Left ventricle myocardium inferior (tissue), 1 donor: Measurements from ENCODE around the gene FKBP14. TPM values are rescaled to one million over a fixed set of nuclear protein-coding genes. Genes with fewer than 3 reads are reported as not detected.

Source experiments
- DNase-seq: peaks from one replicate; pipeline ENCODE4 v3.0.0-alpha.2; 2020
- H3K27ac ChIP-seq: fragments of 200-600 bp; replicated peaks from 2 replicates; pipeline ENCODE4 v1.8.0; 2021
- H3K27me3 ChIP-seq: fragments of 200-600 bp; 2 replicates; pipeline ENCODE4 v1.8.0; 2021; ENCODE audit warnings: low read depth
- H3K36me3 ChIP-seq: fragments of 200-600 bp; 2 replicates; pipeline ENCODE4 v1.8.0; 2021
- H3K4me1 ChIP-seq: fragments of 200-600 bp; 2 replicates; pipeline ENCODE4 v1.8.0; 2021
- H3K4me3 ChIP-seq: fragments of 200-600 bp; 2 replicates; pipeline ENCODE4 v1.8.0; 2021; ENCODE audit warnings: mild to moderate bottlenecking, moderate library complexity
- H3K9me3 ChIP-seq: fragments of 200-600 bp; replicated peaks from 2 replicates; pipeline ENCODE4 v1.8.0; 2021
- CTCF ChIP-seq: fragments of 200-600 bp; IDR thresholded peaks from 2 replicates; pipeline ENCODE4 v1.8.0; 2021; ENCODE audit warnings: antibody characterized with exemption, mild to moderate bottlenecking, borderline replicate concordance
- intact Hi-C: fragments of 100-400 bp; cut with micrococcal nuclease; formaldehyde crosslinking; loops from one replicate; pipeline ENCODE4 v1.11.0; 2022
- total RNA-seq: library from RNA; stranded (reverse); fragmentation: NEBNext Ultra II Directional; extraction: Animal tissue kit (Norgen Biotek cat#: 25700); gene quantifications from one replicate; pipeline ENCODE4 v1.2.1, GENCODE V29; 2021
- donor health status: DM: no; HTN: yes; CAD: no; lungs with severe emphysema.

The FKBP14 gene
- total RNA-seq, 1 donor from 2014 or later, result 12.0 TPM

DNA sequence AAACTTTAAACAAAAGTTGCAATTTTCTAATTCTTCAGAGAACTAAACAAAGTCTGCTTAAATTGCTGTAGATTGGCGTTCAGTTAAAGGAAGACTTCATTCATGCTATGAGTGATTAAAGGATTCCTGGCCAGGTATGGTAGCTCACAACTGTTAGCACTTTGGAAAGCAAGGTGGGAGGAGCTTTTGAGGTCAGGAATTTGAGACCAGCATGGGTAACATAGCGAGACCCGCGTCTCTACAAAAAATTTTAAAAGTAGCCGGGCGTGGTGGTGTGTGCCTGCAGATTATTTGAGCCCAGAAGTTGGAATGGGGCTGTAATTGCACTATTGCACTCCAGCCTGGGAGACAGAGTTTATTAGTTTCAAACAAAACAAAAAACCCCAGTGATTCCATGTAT is 23.4 kb downstream of the FKBP14 start:
- Histone ChIP-seq H3K27ac (no peak overlapping the region), H3K9me3 (no peaks in the 10 kb centered on the region)
- DNase-seq, result no peak

GRCh38 chr7:30001998-30002397 is 24.5 kb downstream of the FKBP14 start:
- Histone ChIP-seq H3K27ac (no peak overlapping the region), H3K27me3 (peaks cover 4% of the 10 kb centered on the region), H3K4me1 (no peaks in the 10 kb centered on the region), H3K36me3 (no peaks in the 10 kb centered on the region), H3K9me3 (peaks cover 2% of the 10 kb centered on the region), H3K4me3 (no peak overlapping the region)
- TF ChIP-seq CTCF, result no peak
- intact Hi-C loops, result no loop called here
- DNase-seq, result no peak

More for the DNA sequence above, 23.4 kb downstream of the FKBP14 start:
- Histone ChIP-seq H3K36me3 (no peaks in the 10 kb centered on the region), H3K4me1 (no peaks in the 10 kb centered on the region), H3K4me3 (no peak overlapping the region), H3K27me3 (peaks cover 4% of the 10 kb centered on the region)
- TF ChIP-seq CTCF, result no peak
- intact Hi-C loops, result no loop called here

- no peak overlapping the region for H3K27ac ChIP-seq
- H3K9me3 ChIP-seq, result peaks cover 37% of the 10 kb centered on the region
- intact Hi-C loops, result no loop called here
- TF ChIP-seq CTCF, result no peak
- no peaks in the 10 kb centered on the region for H3K36me3 ChIP-seq
- no peak overlapping the region for H3K4me3 ChIP-seq
- H3K4me1 ChIP-seq, result no peaks in the 10 kb centered on the region
- H3K27me3 ChIP-seq, result peaks cover 4% of the 10 kb centered on the region
- no peak for DNase-seq
These were observed 28.0 kb downstream of the FKBP14 start for GRCh38 chr7:29998489-29998888.

DNA sequence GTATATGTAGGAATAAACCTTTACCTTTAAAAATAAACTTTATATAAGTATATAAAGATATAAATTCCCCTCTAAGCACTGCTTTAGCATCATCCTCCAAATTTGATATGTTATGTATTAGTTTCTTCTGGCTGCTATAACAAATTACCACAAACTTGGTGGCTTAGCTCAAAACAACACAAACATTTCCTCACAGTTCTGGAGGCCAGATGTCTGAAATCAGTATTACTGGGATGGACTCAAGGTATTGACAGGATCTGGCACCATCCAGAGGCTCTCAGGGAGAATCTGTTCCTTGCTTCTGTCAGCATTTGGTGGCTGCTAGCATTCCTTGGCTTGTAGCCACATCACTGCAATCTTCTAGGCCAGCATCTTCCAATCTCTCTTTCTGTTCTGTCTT is 30.2 kb downstream of the FKBP14 start:
- no peak overlapping the region for H3K4me3 ChIP-seq
- H3K36me3 ChIP-seq, result no peaks in the 10 kb centered on the region
- peaks cover 51% of the 10 kb centered on the region for H3K9me3 ChIP-seq
- peaks cover 14% of the 10 kb centered on the region for H3K27me3 ChIP-seq
- intact Hi-C loops, result no loop called here
- TF ChIP-seq CTCF, result no peak
- no peak overlapping the region for H3K27ac ChIP-seq
- no peak for DNase-seq
- H3K4me1 ChIP-seq, result no peaks in the 10 kb centered on the region

DNA sequence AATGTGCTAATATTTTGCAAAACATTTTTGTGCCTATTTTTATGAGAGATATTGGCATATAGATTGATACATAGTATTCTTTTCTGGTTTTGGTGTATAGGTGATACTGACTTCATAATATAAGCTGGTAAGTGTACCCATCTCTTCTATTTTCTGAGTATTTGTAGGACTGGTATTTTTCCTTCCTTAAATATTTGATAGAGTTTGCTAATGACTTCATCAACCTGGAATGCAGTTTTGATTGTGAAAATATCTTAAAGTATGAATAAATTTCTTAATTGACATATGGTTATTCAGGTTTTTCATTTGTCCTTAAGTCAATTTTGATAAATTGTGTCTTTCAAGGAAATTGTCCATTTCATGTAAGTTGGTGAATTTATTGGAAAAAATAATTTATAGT is 30.9 kb downstream of the FKBP14 start:
- Histone ChIP-seq H3K27ac (no peak overlapping the region), H3K9me3 (peaks cover 51% of the 10 kb centered on the region), H3K27me3 (peaks cover 20% of the 10 kb centered on the region), H3K36me3 (no peaks in the 10 kb centered on the region), H3K4me3 (no peak overlapping the region), H3K4me1 (no peaks in the 10 kb centered on the region)
- intact Hi-C loops, result no loop called here
- no peak for TF ChIP-seq CTCF
- DNase-seq, result no peak

GRCh38 chr7:29993140-29993539 is 33.4 kb downstream of the FKBP14 start:
- Histone ChIP-seq H3K27me3 (peaks cover 41% of the 10 kb centered on the region), H3K4me1 (peaks cover 15% of the 10 kb centered on the region), H3K36me3 (no peaks in the 10 kb centered on the region), H3K27ac (no peak overlapping the region), H3K4me3 (no peak overlapping the region), H3K9me3 (peaks cover 51% of the 10 kb centered on the region)
- TF ChIP-seq CTCF, result no peak
- DNase-seq, result no peak
- intact Hi-C loops, result no loop called here
